K562 (cell line): ENCODE results near the gene TMEM271. TPM values are rescaled to one million over a fixed set of nuclear protein-coding genes. Genes with fewer than 3 reads are reported as not detected.

Experiments used
- AFF1 ChIP-seq, 2 experiments: fragments of 450-650 bp; IDR thresholded peaks; 2 replicates each; pipeline ENCODE4 v1.6.1; 2018; ENCODE audit warnings: mild to moderate bottlenecking in 2 of 2, low read depth in 1 of 2; ENCODE audit not compliant: partially characterized antibody in 2 of 2
- E2F6 ChIP-seq, 2 experiments: IDR thresholded peaks; 2 replicates each; pipeline ENCODE4 v1.6.1; 2011; ENCODE audit warnings: borderline replicate concordance in 1 of 2, control low read depth in 1 of 2, low read depth in 1 of 2, low read length in 1 of 2, mild to moderate bottlenecking in 1 of 2, mixed read lengths in 1 of 2, moderate library complexity in 1 of 2; ENCODE audit not compliant: insufficient read depth in 1 of 2, insufficient read length in 1 of 2, poor library complexity in 1 of 2, severe bottlenecking in 1 of 2; ENCODE audit errors: extremely low read depth in 1 of 2
- ETV5 ChIP-seq: sonication (generic); formaldehyde crosslinking; IDR thresholded peaks from 2 replicates; pipeline ENCODE4 v1.4.0; 2020; ENCODE audit warnings: low read depth, mild to moderate bottlenecking, missing genetic modification reagents
- JUND ChIP-seq, 2 experiments: IDR thresholded peaks; 2 replicates in 1 of 2; 3 replicates in 1 of 2; pipeline ENCODE4 v1.6.1; 2011; ENCODE audit warnings: borderline replicate concordance in 2 of 2, low read depth in 2 of 2, low read length in 2 of 2, improper control_type of control experiment in 1 of 2, missing biosample characterization in 1 of 2, missing genetic modification characterization in 1 of 2, missing genetic modification reagents in 1 of 2
- L3MBTL2 ChIP-seq: fragments of 450-650 bp; IDR thresholded peaks from 2 replicates; pipeline ENCODE4 v1.6.1; 2016; ENCODE audit warnings: mild to moderate bottlenecking, moderate library complexity
- RREB1 ChIP-seq: fragments of 250-450 bp; sonication (Bioruptor Pico); IDR thresholded peaks from 2 replicates; pipeline ENCODE4 v1.4.0; 2020
- YY1 ChIP-seq, 3 experiments: IDR thresholded peaks; 2 replicates each; pipeline ENCODE4 v1.6.1; 2011; ENCODE audit warnings: low read length in 2 of 3, mild to moderate bottlenecking in 2 of 3, moderate library complexity in 2 of 3, borderline replicate concordance in 1 of 3, control low read depth in 1 of 3, low read depth in 1 of 3; ENCODE audit not compliant: insufficient read depth in 3 of 3, insufficient replicate concordance in 2 of 3, control insufficient read depth in 1 of 3, insufficient read length in 1 of 3; ENCODE audit errors: extremely low read depth in 1 of 3
- polyA plus RNA-seq, 8 experiments: library from polyadenylated mRNA; depleted of rRNA in 4 of 8; stranded (reverse) in 5 of 8; unstranded in 3 of 8; fragments of >200 nt; fragmentation: Nextera tagmentation in 2 of 8; fragmentation: Illumina TruSeq in 1 of 8; extraction: Ambion mirVana in 2 of 8; extraction: Trizol in 1 of 8; gene quantifications; 2 replicates each; pipeline versions ENCODE4 v1.2.1 to v1.2.3, GENCODE V29; 2011 to 2014; ENCODE audit warnings: inconsistent platforms in 1 of 8, missing spikeins in 1 of 8
- total RNA-seq, 7 experiments: library from RNA; depleted of rRNA in 6 of 7; stranded (reverse); fragments of >200 nt in 6 of 7; fragmentation: Illumina TruSeq in 2 of 7; extraction: Trizol in 2 of 7; gene quantifications; 2 replicates each; pipeline versions ENCODE4 v1.2.1 to v1.2.3, GENCODE V29; 2011 to 2021; ENCODE audit warnings: low replicate concordance in 1 of 7

Gene TMEM271
- total and polyA plus RNA-seq, 9 of the 15 experiments (the other 6 are each of a cell fraction or from before 2014, with no cell fraction given), result not detected

GRCh38 chr4:588351-588849 lies 12.3 kb upstream of the TMEM271 start (continued):
- TF ChIP-seq E2F6 (IDR thresholded peaks at IDR 0.05; ENCODE audit: borderline replicate concordance in 1 of 2, extremely low read depth in 1 of 2, insufficient read depth in 1 of 2, insufficient read length in 1 of 2, low read depth in 1 of 2, low read length in 1 of 2, poor library complexity in 1 of 2, severe bottlenecking in 1 of 2), result peak; percentile 62 to 63
- TF ChIP-seq RREB1 (CRISPR knock-in tag), result no peak
- peak; percentile 35 to 83 (median 62) for TF ChIP-seq YY1 (IDR thresholded peaks at IDR 0.05; ENCODE audit: borderline replicate concordance in 1 of 3, control insufficient read depth in 1 of 3, extremely low read depth in 1 of 3, insufficient read depth in 3 of 3, insufficient read length in 1 of 3, insufficient replicate concordance in 2 of 3, low read depth in 1 of 3, low read length in 2 of 3)
- peak in 1 of 2 experiments; percentile 90 for TF ChIP-seq AFF1 (IDR thresholded peaks at IDR 0.05; ENCODE audit: low read depth in 1 of 2, partially characterized antibody in 2 of 2)
- TF ChIP-seq L3MBTL2, result peak; percentile 79
- TF ChIP-seq JUND (IDR thresholded peaks at IDR 0.05; ENCODE audit: borderline replicate concordance, low read depth, low read length), result no peak
- peak; percentile 37; the same call in 1 of the 3 replicates for TF ChIP-seq JUND (tag; IDR thresholded peaks at IDR 0.05; ENCODE audit: borderline replicate concordance, low read depth, low read length)
- no peak for TF ChIP-seq ETV5 (CRISPR knock-in tag)
